Epidermal melanocyte (primary cell): ENCODE measurements around the gene LEP.

Source experiments
- DNase-seq: peaks from one replicate; pipeline ENCODE4 v3.0.0; 2011; ENCODE audit warnings: low spot score; ENCODE audit not compliant: insufficient read length

Gene LEP

GRCh38 chr7:128240696-128241386, at the start of gene LEP:
LEP (plus strand) TSS chr7:128241278; CDS start chr7:128252019, 10,741 bp downstream.
- DNase-seq, result no peak

GRCh38 chr7:128192497-128193142, 48.5 kb upstream of the LEP start:
- DNase-seq, result no peak

- DNase-seq, result no peak
Observed at GRCh38 chr7:128194533-128195282, 46.4 kb upstream of the LEP start.

- no peak for DNase-seq
Observed at GRCh38 chr7:128197589-128197988, 43.5 kb upstream of the LEP start.

GRCh38 chr7:128197989-128198580, 43.0 kb upstream of the LEP start:
- DNase-seq, result no peak

- no peak for DNase-seq
Observed at GRCh38 chr7:128200376-128200775, 40.7 kb upstream of the LEP start.

- DNase-seq, result no peak
Observed at GRCh38 chr7:128201067-128201689, 39.9 kb upstream of the LEP start.

GRCh38 chr7:128201690-128202085, 39.4 kb upstream of the LEP start:
- no peak for DNase-seq

- DNase-seq, result no peak
Observed at GRCh38 chr7:128202287-128202957, 38.7 kb upstream of the LEP start.

GRCh38 chr7:128203047-128203491, 38.0 kb upstream of the LEP start:
- DNase-seq, result no peak

GRCh38 chr7:128203710-128204214, 37.3 kb upstream of the LEP start:
- DNase-seq, result no peak

- no peak for DNase-seq
Observed at GRCh38 chr7:128204455-128204854, 36.6 kb upstream of the LEP start.

GRCh38 chr7:128205068-128205467, 36.0 kb upstream of the LEP start:
- DNase-seq, result no peak

GRCh38 chr7:128206017-128206746, 34.9 kb upstream of the LEP start:
- no peak for DNase-seq

- no peak for DNase-seq
Observed at GRCh38 chr7:128206747-128207500, 34.2 kb upstream of the LEP start.

- no peak for DNase-seq
Observed at GRCh38 chr7:128207609-128208008, 33.5 kb upstream of the LEP start.

GRCh38 chr7:128209229-128210035, 31.6 kb upstream of the LEP start:
- DNase-seq, result peak; percentile 82

GRCh38 chr7:128210036-128210347, 31.1 kb upstream of the LEP start:
- DNase-seq, result no peak
